Measurements from ENCODE around the gene ST3GAL5.
"Not testable (repeated sequence)": the region's sequence is repeated elsewhere in the genome, so short reads cannot be mapped to it uniquely, and the experiment has no call there.

The ST3GAL5 gene

GRCh38 chr2:85915606-85916303, 27.0 kb upstream of the ST3GAL5 start:
- no peak for DNase-seq

- no peak for DNase-seq
Measured at GRCh38 chr2:85914922-85915321, 26.1 kb upstream of the ST3GAL5 start.

GRCh38 chr2:85913884-85914881, 25.4 kb upstream of the ST3GAL5 start:
- no peak for DNase-seq

GRCh38 chr2:85911814-85912692, 23.3 kb upstream of the ST3GAL5 start:
- no peak for DNase-seq

- no peak for DNase-seq
Measured at GRCh38 chr2:85911097-85911496, 22.3 kb upstream of the ST3GAL5 start.

GRCh38 chr2:85909005-85909404, 20.2 kb upstream of the ST3GAL5 start:
- no peak for DNase-seq

- no peak for DNase-seq
Measured at GRCh38 chr2:85908506-85908905, 19.7 kb upstream of the ST3GAL5 start.

- no peak for DNase-seq
Measured at GRCh38 chr2:85907671-85908157, 18.9 kb upstream of the ST3GAL5 start.

GRCh38 chr2:85906748-85907147, 18.0 kb upstream of the ST3GAL5 start:
- DNase-seq, result no peak

- no peak for DNase-seq
Measured at GRCh38 chr2:85905891-85906290, 17.1 kb upstream of the ST3GAL5 start.

- no peak for DNase-seq
Measured at GRCh38 chr2:85905187-85905666, 16.4 kb upstream of the ST3GAL5 start.

GRCh38 chr2:85903849-85904248, 15.1 kb upstream of the ST3GAL5 start:
- no peak for DNase-seq

GRCh38 chr2:85902496-85902895, 13.7 kb upstream of the ST3GAL5 start:
- no peak for DNase-seq

- no peak for DNase-seq
Measured at GRCh38 chr2:85901155-85901554, 12.4 kb upstream of the ST3GAL5 start.

- DNase-seq, result no peak
Measured at GRCh38 chr2:85900366-85900765, 11.6 kb upstream of the ST3GAL5 start.

GRCh38 chr2:85899849-85900248, 11.1 kb upstream of the ST3GAL5 start:
- DNase-seq, result no peak

- no peak for DNase-seq
Measured at GRCh38 chr2:85899284-85899683, 10.5 kb upstream of the ST3GAL5 start.

GRCh38 chr2:85898881-85899280, 10.1 kb upstream of the ST3GAL5 start:
- DNase-seq, result no peak

GRCh38 chr2:85894554-85895278, 5.9 kb upstream of the ST3GAL5 start:
- not testable (repeated sequence) for DNase-seq

- no peak for DNase-seq
Measured at GRCh38 chr2:85893428-85894258, 4.9 kb upstream of the ST3GAL5 start.
